Common myeloid progenitor, CD34-positive (primary cell): ENCODE results near the gene SNX6. TPM values are rescaled to one million over a fixed set of nuclear protein-coding genes. Genes with fewer than 3 reads are reported as not detected.

ENCODE experiments used
- CTCF ChIA-PET: fragments of 350-600 bp; sonication (Branson Sonifier 250); formaldehyde crosslinking; loops from one replicate; lab custom pipeline; 2021; ENCODE audit warnings: antibody characterized with exemption; lab: Charles Lee
- POLR2A ChIA-PET: fragments of 350-600 bp; sonication (Branson Sonifier 250); formaldehyde crosslinking; loops from one replicate; lab custom pipeline; 2021; ENCODE audit warnings: antibody characterized with exemption; lab: Charles Lee
- DNase-seq, 3 donors: peaks; one replicate each; pipeline versions ENCODE4 v3.0.0 to v3.0.0-alpha.2; 2013
- H3K27ac ChIP-seq, 2 experiments: 1 replicate in 1 of 2; 2 replicates in 1 of 2; pipeline ENCODE4 v1.7.0; 2013; ENCODE audit warnings: inconsistent platforms in 2 of 2, low read length in 2 of 2, mild to moderate bottlenecking in 2 of 2, low read depth in 1 of 2, moderate library complexity in 1 of 2; ENCODE audit not compliant: severe bottlenecking in 2 of 2, insufficient read depth in 1 of 2, poor library complexity in 1 of 2
- H3K27me3 ChIP-seq, 5 experiments: replicated peaks in 2 of 5; 1 replicate in 3 of 5; 2 replicates in 2 of 5; pipeline versions ENCODE4 v1.6.1 to v1.7.0; 2013; ENCODE audit warnings: low read length in 4 of 5, mild to moderate bottlenecking in 2 of 5, moderate library complexity in 2 of 5, inconsistent platforms in 1 of 5; ENCODE audit not compliant: insufficient read depth in 5 of 5, control insufficient read depth in 4 of 5
- H3K36me3 ChIP-seq, 4 experiments: 1 replicate in 2 of 4; 2 replicates in 2 of 4; pipeline versions ENCODE4 v1.6.1 to v1.7.0; 2013; ENCODE audit warnings: low read length in 3 of 4, control low read depth in 1 of 4, mild to moderate bottlenecking in 1 of 4; ENCODE audit not compliant: control insufficient read depth in 4 of 4, insufficient read depth in 4 of 4
- H3K4me1 ChIP-seq, 4 experiments: 1 replicate in 3 of 4; 2 replicates in 1 of 4; pipeline versions ENCODE4 v1.6.1 to v1.7.1; 2013; ENCODE audit warnings: low read length in 3 of 4, mild to moderate bottlenecking in 3 of 4, control low read depth in 1 of 4, inconsistent platforms in 1 of 4, moderate library complexity in 1 of 4; ENCODE audit not compliant: control insufficient read depth in 4 of 4, insufficient read depth in 4 of 4; ENCODE audit errors: control extremely low read depth in 1 of 4
- H3K4me3 ChIP-seq, 7 experiments: 1 replicate in 4 of 7; 2 replicates in 3 of 7; pipeline versions ENCODE4 v1.5.1 to v1.7.0; 2013; ENCODE audit warnings: mild to moderate bottlenecking in 7 of 7, low read length in 6 of 7, moderate library complexity in 6 of 7, inconsistent platforms in 2 of 7, low read depth in 2 of 7, control low read depth in 1 of 7; ENCODE audit not compliant: insufficient read depth in 4 of 7, control insufficient read depth in 1 of 7; ENCODE audit errors: extremely low read depth in 1 of 7
- H3K9me3 ChIP-seq, 5 experiments: 1 replicate in 4 of 5; 2 replicates in 1 of 5; pipeline versions ENCODE4 v1.6.1 to v1.7.1; 2013; ENCODE audit warnings: low read length in 4 of 5, mild to moderate bottlenecking in 2 of 5, inconsistent platforms in 1 of 5, low read depth in 1 of 5, moderate library complexity in 1 of 5; ENCODE audit not compliant: control insufficient read depth in 4 of 5, insufficient read depth in 2 of 5; ENCODE audit errors: control extremely low read depth in 1 of 5
- WGBS: methylation state at CpG from one replicate; pipeline ENCODE4 v1.1.5; 2013; ENCODE audit not compliant: insufficient coverage; 5-methylcytosine and 5-hydroxymethylcytosine counted together
- polyA plus RNA-seq: library from polyadenylated mRNA; unstranded; fragments of 120-200 nt; gene quantifications from one replicate; pipeline ENCODE4 v1.2.1, GENCODE V29; 2013

SNX6 gene
- 77.6 TPM for polyA plus RNA-seq

- Histone ChIP-seq H3K9me3 (no peaks in the 10 kb centered on the region), H3K36me3 (peaks cover 0 to 2% (median 0%) of the 10 kb centered on the region in 4 experiments), H3K4me1 (peaks cover 4 to 18% (median 12%) of the 10 kb centered on the region in 4 experiments), H3K27me3 (no peaks in the 10 kb centered on the region), H3K27ac (peak within 1 kb of the TSS; percentile 58 to 87), H3K4me3 (peak within 1 kb of the TSS; percentile 86 to 97 (median 95))
- 0% methylated on average over 52 of the region's 84 CpGs for WGBS
- POLR2A ChIA-PET: interaction anchor here (1.8 kb wide), 1 partner anchor 17 kb away, joined by 4 read pairs; no protein-coding TSS in a partner anchor
- DNase-seq: peak; percentile 75 to 84 (median 83)
- CTCF ChIA-PET: no interaction called here
Measured at GRCh38 chr14:34629657-34630529, at the start of gene SNX6. Gene SNX6, minus strand, starts transcription at chr14:34630148. Its CDS starts 32 bp downstream, at chr14:34630116.

- POLR2A ChIA-PET: no interaction called here
Measured at GRCh38 chr14:34678735-34679134, 48.8 kb upstream of the SNX6 start.

GRCh38 chr14:34678306-34678705 is 48.4 kb upstream of the SNX6 start:
- Histone ChIP-seq H3K27ac (no peak overlapping the region), H3K9me3 (no peaks in the 10 kb centered on the region), H3K27me3 (no peaks in the 10 kb centered on the region), H3K4me1 (peaks cover 0 to 6% (median 0%) of the 10 kb centered on the region in 4 experiments), H3K36me3 (no peaks in the 10 kb centered on the region), H3K4me3 (no peak overlapping the region)
- CTCF ChIA-PET: no interaction called here
- no peak for DNase-seq
- 100% methylated on average over 5 of the region's 7 CpGs for WGBS
- POLR2A ChIA-PET: no interaction called here

More at GRCh38 chr14:34678735-34679134, 48.8 kb upstream of the SNX6 start:
- Histone ChIP-seq H3K4me1 (peaks cover 0 to 6% (median 0%) of the 10 kb centered on the region in 4 experiments), H3K27ac (no peak overlapping the region), H3K27me3 (no peaks in the 10 kb centered on the region), H3K4me3 (no peak overlapping the region), H3K36me3 (no peaks in the 10 kb centered on the region), H3K9me3 (no peaks in the 10 kb centered on the region)
- DNase-seq: no peak
- WGBS: 100% methylated on average over 3 of the region's 8 CpGs
- CTCF ChIA-PET: no interaction called here

DNA sequence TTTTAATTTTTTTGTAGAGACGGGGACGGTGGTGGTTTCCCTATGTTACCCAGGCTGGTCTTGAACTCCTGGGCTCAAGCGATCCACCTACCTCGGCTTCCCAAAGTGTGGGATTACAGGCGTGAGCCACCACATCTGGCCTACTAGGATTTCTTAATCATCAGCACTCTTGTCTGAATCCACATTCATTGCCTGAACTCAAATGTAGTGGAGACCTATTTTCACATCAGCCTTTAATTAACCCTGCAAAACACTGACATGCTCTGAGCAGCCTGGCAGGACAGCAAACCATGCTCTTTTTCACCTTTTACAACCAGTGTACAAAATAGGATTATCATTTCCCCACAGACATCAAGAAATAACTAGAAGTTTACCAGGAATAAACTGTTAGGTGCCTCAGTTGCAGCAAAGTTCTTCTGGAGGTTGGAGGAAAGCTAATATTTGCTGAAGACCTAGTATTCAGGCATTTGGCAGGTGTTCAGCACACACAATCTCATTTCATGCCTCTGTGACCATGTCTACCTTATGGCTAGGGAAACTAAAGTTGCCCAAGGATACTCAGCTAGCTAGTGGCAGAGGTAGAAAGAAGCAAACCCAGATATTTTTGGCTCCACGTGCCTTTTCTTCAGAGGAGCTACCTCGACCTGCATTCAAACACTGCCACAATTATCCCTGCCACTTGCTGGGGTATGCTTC is 46.7 kb upstream of the SNX6 start:
- CTCF ChIA-PET: interaction anchor here (0.6 kb wide), 1 partner anchor 404 kb away, joined by 4 read pairs; no protein-coding TSS in a partner anchor
- 91% methylated on average over 5 of the region's 7 CpGs for WGBS
- Histone ChIP-seq H3K27me3 (no peaks in the 10 kb centered on the region), H3K4me3 (no peak overlapping the region), H3K9me3 (no peaks in the 10 kb centered on the region), H3K4me1 (no peaks in the 10 kb centered on the region), H3K36me3 (no peaks in the 10 kb centered on the region), H3K27ac (no peak overlapping the region)
- no peak for DNase-seq
- POLR2A ChIA-PET: no interaction called here

DNA sequence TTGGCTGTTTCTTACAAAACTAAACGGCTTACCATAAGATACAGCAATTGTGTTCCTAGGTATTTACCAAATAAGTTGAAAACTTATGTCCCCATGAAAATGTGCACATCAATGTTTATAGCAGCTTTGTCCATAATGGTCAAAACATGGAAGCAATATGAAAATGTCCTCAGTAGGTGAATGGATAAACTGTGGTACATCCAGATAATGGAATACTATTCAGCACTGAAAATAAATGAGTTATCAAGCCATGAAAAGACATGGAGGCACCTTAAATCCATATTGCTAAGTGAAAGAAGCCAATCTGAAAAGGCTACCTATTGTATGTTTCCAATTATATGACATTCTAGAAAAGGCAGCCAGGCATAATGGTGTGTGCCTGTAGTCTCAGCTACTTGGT is 43.8 kb upstream of the SNX6 start:
- H3K4me1 ChIP-seq: no peaks in the 10 kb centered on the region
- no CpG with 5 or more reads among the region's 1 CpG for WGBS
- POLR2A ChIA-PET: no interaction called here
- H3K4me3 ChIP-seq: no peak overlapping the region
- no peaks in the 10 kb centered on the region for H3K27me3 ChIP-seq
- H3K36me3 ChIP-seq: no peaks in the 10 kb centered on the region
- DNase-seq: no peak
- CTCF ChIA-PET: interaction anchor here (0.9 to 6.0 kb wide), 8 partner anchors 16 to 1010 kb away, joined by 3 to 71 read pairs (median 4); partner anchors contain the start of gene CFL2
- H3K9me3 ChIP-seq: no peaks in the 10 kb centered on the region
- no peak overlapping the region for H3K27ac ChIP-seq

DNA sequence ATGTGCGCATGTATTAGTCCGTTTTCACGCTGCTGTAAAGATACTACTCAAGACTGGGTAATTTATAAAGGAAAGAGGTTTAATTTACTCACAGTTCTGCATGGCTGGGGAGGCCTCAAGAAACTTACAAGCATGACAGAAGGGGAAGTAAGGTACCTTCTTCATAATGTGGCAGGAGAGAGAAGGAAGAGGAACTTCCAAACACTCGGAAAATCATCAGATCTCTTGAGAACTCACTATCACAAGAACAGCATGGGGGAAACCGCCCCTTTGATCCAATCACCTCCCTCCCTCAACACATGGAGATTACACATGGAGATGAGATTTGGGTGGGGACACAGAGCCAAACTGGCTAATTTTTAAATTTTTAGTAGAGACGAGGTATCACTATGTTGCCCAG is 41.8 kb upstream of the SNX6 start:
- POLR2A ChIA-PET: no interaction called here
- no peaks in the 10 kb centered on the region for H3K27me3 ChIP-seq

More for the DNA sequence above, 41.8 kb upstream of the SNX6 start:
- no peak for DNase-seq
- Histone ChIP-seq H3K4me1 (no peaks in the 10 kb centered on the region), H3K36me3 (no peaks in the 10 kb centered on the region), H3K27ac (no peak overlapping the region), H3K9me3 (no peaks in the 10 kb centered on the region), H3K4me3 (no peak overlapping the region)
- 85% methylated on average over 4 of the region's 6 CpGs for WGBS
- CTCF ChIA-PET: interaction anchor here (1.0 to 6.0 kb wide), 8 partner anchors 22 to 744 kb away, joined by 3 to 71 read pairs (median 4); partner anchors contain the start of gene CFL2
